Measurements from ENCODE around the gene FHOD3.

FHOD3 gene

GRCh38 chr18:36676629-36677028, 379.1 kb downstream of the FHOD3 start:
- FAIRE-seq, result no peak

- no peak for FAIRE-seq
Measured at GRCh38 chr18:36680042-36680441, 382.5 kb downstream of the FHOD3 start.

- no peak for FAIRE-seq
Measured at GRCh38 chr18:36685580-36685979, 388.1 kb downstream of the FHOD3 start.

DNA sequence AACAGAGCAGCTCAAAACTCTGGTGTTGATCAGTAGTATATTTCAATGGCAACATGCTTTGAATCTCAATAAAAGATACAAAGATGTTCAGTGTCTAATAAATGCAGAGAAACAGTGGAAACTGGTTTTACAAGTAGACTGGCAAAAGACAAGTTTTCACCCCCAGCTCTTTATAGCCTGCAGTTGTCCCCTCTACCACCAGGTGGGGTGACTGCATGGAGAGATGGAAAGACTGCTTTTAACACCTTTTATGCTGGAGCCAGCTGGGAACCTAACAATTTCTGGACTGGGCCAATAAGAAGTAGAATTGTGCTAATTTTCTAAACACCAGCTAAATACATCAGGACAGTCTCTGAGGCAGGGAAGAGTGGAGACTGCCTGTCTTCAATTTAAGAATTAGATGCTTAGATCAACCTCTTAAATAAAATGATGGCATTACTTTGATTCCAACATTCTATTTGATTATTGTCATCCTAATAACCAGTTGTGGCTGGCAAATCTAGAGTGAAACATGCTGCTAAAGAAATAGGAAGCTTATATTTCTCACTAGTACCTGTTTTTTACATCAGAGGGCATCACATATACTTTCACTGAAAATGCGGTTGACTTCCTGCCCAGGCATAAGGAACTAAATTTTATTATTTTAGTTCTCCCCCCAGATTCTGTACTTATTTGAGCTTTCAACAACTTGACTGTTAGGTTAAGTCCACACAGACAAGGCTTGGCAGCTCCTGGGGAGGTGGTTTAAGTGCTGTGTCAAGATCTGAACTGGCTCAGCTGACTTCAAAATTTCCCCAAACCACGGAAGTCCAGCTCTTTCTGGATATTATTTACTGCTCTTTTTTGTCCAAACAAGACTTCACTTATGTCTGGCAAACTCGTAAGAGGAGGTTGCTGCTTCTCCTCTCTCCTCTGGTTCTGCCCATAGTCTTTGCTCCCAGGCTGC, 390.8 kb downstream of the FHOD3 start:
- FAIRE-seq, result no peak

DNA sequence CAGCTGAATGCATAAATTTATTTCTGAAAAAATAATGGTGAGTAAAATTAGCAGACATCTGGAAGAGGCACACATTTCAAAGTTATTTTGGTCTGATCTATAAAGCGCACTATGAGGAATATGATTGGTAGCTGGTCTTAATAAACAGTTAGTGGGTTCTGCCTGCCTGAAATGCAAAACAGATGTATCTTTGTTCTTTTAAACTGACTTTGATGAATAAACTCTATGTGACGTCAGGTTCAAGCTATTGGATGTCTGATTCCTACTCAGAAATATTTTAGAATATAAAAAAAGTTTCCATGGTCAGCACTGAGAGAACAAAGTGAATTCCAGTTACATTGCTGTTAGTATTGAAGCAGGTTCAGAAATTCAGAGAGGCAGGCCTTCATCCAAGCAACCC, 394.9 kb downstream of the FHOD3 start:
- FAIRE-seq, result no peak

GRCh38 chr18:36692921-36693332, 395.4 kb downstream of the FHOD3 start:
- no peak for FAIRE-seq

DNA sequence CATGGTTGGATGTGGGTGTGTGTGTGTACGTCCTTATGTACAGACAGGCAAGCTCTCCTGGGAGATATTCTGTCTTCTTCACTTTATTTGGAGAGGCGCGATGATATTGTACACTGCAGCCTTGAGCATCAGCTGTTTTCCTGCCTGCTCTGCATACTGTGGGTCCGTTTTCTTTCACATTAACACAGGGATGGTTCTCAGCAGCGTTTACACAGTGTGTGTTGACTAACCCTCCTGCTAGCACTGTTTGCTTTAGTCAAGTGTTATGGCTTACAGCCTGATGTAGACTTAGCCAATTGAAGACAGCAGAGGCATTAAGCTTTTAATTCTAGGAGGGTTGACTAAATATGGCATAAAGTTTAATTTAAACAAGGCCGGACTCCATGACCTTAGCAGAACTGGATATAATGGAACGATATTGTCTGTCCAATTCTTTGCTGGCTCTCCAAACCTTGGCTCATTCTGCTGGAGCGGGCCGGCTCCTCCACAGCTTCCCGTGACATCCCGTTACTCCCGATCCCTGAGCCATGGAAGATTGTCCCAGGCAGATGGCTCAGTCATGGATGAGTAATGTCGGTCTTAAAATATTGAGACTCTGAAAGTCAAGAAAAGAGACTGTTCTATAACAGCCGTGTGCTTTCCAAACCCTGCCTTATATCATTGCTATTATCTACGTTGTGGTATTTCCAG, 396.6 kb downstream of the FHOD3 start:
- no peak for FAIRE-seq

DNA sequence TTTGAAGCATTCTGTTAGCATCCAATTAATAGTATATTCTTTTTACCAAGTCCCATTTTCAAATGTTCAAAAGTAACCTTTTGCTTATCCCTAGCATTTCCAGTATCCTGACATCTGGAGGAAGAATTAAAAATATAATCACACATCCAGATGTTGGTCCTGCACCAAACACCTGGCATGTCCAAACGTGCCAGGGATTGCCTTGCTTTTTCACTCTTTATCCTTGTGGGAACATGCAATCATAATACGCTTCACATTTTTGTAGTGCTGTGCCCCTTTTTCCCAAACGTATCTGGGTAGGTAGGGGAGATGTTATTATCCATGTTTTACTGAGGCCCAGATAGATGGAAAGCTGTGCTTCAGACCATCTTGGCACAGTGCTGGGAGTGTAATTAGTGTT, 398.3 kb downstream of the FHOD3 start:
- no peak for FAIRE-seq

DNA sequence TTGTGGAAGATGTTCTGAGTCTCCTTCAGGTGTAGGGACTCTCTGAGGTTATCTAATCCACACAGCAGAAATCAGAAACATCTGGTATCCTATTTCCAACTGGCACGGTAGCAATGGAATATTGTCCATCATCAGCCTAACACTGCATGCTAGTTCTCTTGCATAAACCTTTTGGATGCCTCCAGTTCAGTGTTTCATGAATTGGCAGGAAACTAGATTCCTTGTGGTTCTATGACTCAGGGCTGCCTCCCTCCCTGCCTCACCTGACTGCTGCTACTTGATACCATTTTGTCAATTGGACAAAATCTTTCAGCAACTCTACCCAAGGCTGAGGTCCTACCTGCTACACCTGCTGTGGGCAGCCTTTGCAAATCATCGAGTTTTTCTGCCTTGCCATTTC, 400.4 kb downstream of the FHOD3 start:
- FAIRE-seq, result no peak

GRCh38 chr18:36700955-36701354, 403.4 kb downstream of the FHOD3 start:
- no peak for FAIRE-seq

DNA sequence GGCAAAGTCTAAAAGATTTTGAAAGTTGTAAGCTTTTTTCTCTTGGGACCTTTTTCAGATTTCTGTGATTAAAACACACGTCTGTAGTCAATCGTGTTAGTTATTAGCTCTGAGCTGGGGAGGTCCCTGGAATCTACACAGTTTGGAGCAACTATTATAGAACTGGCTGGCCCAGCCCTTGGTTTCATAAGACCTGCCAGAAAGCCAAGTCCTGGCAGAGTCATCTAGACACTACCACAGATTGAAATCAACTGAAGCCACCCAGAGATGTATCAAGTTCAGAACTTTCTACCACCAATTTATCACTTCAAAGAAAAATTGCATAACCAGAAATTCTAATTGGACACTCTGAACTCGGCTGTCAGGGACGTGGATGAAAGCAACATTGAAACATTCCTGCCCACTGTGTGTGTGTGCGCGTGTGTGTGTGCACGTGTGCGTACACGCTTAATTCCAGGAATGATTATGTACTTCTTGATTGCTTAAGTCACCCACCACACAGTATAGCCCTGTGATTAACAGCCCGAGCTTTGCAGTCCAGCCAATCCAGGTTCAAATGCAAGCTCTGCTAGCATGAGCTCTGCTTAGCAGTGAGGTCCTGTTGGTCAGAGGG, 405.0 kb downstream of the FHOD3 start:
- FAIRE-seq, result no peak

- no peak for FAIRE-seq
Measured at GRCh38 chr18:36704156-36704555, 406.6 kb downstream of the FHOD3 start.

GRCh38 chr18:36706134-36706881, 408.8 kb downstream of the FHOD3 start:
- no peak for FAIRE-seq

GRCh38 chr18:36708366-36708765, 410.9 kb downstream of the FHOD3 start:
- no peak for FAIRE-seq

DNA sequence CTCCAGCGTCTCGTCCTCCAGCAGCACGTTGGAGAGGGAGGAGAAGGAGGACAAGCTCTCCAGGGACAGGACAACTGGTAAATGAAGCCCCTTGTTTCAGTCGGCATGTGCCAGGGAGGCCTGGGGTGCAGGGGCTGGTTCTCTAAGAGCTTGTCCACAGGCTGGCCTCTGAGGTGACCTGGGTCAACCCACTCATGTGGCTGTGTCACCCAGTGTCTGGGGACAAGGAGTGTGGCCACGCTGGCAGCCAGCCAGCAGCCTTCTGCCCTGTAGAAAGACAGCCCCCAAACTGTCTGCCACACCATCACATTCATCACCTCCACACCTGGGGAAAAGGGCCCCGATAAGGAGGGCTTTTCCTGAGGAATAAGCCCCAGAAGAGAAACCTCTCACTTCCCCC, 411.8 kb downstream of the FHOD3 start:
- no peak for FAIRE-seq

DNA sequence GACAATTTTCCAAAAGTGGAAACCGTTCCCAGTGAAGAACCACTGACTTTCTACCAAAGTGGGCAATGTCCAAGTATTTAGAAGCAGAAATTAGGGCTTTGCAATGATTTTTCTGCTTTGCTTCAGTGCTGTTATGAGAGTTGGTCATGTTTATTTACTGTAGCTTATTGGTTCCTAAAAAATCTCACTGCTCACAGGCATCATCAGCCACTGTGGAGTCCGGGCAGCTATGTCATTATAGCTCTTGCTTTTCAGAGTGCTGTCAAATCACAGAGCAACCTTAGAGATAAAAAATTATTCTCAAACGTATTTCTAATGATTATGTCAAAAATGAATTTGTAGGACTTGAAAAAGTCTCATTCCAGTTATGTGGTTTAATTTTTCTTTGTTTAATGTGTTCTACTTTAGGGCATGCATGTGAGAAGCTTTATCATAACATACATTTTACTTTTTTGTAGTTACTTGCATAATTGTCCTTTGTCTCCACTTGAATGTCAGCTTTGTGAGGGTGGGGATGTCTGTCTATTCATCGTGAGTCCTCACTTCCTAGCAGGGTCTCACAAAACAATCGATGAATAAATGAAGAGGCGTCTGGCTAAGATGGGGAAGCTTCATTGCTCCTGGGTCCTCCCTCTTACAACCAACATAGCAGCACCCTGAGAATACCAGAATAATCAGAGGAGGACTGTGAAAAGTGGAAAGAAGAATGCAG, 413.7 kb downstream of the FHOD3 start:
- FAIRE-seq, result no peak

DNA sequence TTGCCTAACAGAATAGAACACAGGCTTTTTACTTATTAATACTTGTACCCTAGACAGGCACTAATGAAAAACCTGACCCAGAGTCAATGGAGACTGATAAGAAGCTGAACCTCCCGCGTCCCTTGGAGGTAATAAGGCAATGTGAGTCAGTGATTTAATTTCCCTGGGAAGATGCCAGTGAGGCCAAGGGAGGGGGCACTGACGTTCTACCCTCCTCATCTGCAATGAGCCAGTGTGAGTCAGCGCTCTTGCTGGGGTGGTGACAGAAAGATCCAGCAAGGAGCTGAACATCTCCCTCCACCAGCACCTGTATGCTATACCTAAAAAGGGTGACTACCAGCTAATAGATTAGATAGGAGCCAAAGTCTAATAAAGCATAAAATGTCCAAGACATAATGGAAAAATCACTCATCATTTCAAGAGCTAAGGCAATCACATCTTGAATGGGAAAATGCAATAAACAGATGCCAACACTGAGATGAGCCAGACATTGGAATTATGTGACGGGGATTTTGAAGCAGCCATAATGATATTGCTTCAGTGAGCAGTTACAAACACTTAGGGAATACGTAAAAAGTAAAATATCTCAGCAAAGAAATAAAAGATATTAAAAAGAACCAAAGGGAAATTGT, 414.4 kb downstream of the FHOD3 start:
- no peak for FAIRE-seq

DNA sequence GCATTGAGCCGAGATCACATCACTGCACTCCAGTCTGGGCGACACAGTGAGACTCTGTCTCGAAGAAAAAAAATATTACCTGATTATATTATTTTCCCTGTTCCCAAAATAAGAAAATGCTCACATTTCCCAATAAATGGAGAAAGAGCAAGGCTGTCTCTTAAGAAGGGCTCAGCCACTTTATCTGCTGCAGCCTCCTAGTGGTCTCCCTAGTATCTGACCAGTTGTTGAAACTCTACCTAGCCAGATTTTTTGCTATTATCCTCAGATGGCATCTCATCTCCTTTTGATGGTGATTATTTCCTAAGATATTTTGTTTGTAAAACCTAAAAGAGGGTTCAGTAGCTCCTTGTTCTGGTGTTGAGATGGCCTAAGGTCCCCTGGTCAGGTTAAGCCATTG, 417.0 kb downstream of the FHOD3 start:
- no peak for FAIRE-seq

DNA sequence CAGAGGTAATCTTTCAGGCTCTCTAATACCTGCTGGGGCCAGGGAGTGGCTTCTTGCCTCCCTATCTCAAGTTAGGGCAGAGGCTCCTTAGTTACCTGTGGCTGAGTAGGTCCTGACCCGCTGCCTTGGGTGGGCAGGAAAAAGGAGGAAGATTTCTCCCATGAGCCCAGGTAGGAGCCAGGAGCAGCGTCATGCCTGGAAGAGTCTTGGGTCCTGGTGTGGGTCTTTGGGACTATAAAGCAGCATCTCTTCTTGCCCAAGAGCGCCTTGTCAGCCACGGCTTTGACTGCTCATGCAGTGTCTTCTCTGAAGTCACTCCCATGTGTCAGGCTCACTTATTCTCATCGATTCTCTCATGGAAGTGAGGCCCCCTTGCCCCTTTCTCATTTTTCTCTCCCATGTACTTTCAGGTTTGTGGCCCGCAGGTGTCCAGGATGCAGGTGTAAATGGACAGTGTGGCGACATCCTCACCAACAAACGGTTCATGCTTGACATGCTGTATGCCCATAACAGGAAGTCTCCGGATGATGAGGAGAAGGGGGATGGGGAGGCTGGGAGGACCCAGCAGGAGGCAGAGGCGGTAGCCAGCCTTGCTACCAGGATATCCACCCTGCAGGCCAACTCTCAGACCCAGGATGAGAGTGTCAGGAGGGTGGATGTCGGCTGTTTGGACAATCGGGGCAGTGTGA, 420.1 kb downstream of the FHOD3 start:
- no peak for FAIRE-seq

DNA sequence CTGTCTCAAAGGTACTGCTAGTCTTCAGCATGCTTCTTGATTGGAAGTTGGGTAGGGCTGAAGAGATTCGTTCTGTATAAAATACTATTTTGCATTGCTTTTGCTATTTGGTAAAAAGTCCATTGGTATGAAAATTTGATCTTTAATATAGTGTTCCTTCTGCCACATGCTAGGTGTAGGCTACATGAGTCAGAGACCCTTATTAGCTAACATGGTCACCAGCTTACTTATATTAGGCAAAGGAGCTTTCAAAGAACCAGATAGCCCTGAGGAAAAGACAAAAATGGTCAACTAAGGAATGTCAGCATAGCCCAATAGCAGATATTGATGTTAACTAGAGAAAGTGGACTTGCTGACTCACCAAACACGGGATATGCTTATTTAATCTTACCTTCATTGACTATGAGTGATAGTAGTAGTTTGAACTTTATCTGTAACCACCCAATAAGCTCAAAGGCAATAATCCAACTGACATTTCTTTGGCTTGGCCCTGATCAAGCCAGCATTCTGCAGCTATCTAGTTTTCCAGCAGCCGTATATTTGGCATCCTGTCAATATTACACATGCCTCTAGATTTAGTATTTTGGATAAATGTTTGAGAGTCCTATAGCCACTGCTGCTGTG, 421.3 kb downstream of the FHOD3 start:
- FAIRE-seq, result no peak

DNA sequence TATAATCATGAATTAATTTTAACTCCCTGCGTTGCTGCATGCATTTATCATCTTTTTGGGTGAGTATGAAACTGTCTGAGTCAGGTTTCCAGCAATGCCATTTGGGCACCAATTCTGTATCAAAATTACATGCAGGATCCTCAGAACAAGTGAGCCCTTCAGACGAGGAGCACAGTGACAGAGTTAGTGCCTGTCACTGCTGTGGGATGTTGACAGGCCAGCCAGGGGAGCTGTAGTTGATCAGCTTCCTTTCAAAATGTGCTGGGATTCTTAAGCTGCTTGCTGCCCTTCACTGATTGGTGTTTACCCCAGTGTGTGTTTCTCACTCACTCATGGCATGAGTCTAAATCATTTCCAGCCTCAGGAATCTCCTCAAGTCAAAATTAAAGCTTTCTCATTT, 422.1 kb downstream of the FHOD3 start:
- no peak for FAIRE-seq
